ENCODE data around the gene SLC16A1. TPM values are rescaled to one million over a fixed set of nuclear protein-coding genes. Genes with fewer than 3 reads are reported as not detected.

The SLC16A1 gene
- polyA plus RNA-seq, 1 of the 3 experiments (the other 2 are of a cell fraction): 34.2 TPM

- TF ChIP-seq RXRA (IDR thresholded peaks at IDR 0.05; ENCODE audit: borderline replicate concordance, low read depth) (no peak; the same call in 1 of the 2 replicates), ELF1 (IDR thresholded peaks at IDR 0.05) (no peak), RCOR1 (IDR thresholded peaks at IDR 0.05; ENCODE audit: low read length) (no peak), RAD21 (IDR thresholded peaks at IDR 0.05; ENCODE audit: low read length) (peak; percentile 53), FOXM1 (IDR thresholded peaks at IDR 0.05; ENCODE audit: low read depth) (no peak), NFIC (IDR thresholded peaks at IDR 0.05; ENCODE audit: borderline replicate concordance) (no peak), POLR2AphosphoS5 (IDR thresholded peaks at IDR 0.05; ENCODE audit: low read depth, low read length) (peak; percentile 99), FOSL2 (IDR thresholded peaks at IDR 0.05; ENCODE audit: borderline replicate concordance, low read depth) (no peak), JUND (IDR thresholded peaks at IDR 0.05) (no peak), EP300 (IDR thresholded peaks at IDR 0.05; ENCODE audit: borderline replicate concordance in 1 of 2, low read depth in 1 of 2, low read length in 1 of 2) (no peak)
- TF ChIP-seq, protein P1, sequence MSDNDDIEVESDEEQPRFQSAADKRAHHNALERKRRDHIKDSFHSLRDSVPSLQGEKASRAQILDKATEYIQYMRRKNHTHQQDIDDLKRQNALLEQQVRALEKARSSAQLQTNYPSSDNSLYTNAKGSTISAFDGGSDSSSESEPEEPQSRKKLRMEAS (IDR thresholded peaks at IDR 0.05; ENCODE audit: low read depth): peak; percentile 79
- TF ChIP-seq, protein P2, sequence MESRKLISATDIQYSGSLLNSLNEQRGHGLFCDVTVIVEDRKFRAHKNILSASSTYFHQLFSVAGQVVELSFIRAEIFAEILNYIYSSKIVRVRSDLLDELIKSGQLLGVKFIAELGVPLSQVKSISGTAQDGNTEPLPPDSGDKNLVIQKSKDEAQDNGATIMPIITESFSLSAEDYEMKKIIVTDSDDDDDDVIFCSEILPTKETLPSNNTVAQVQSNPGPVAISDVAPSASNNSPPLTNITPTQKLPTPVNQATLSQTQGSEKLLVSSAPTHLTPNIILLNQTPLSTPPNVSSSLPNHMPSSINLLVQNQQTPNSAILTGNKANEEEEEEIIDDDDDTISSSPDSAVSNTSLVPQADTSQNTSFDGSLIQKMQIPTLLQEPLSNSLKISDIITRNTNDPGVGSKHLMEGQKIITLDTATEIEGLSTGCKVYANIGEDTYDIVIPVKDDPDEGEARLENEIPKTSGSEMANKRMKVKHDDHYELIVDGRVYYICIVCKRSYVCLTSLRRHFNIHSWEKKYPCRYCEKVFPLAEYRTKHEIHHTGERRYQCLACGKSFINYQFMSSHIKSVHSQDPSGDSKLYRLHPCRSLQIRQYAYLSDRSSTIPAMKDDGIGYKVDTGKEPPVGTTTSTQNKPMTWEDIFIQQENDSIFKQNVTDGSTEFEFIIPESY (IDR thresholded peaks at IDR 0.05; ENCODE audit: borderline replicate concordance, low read depth): no peak
- TF ChIP-seq, protein P3, sequence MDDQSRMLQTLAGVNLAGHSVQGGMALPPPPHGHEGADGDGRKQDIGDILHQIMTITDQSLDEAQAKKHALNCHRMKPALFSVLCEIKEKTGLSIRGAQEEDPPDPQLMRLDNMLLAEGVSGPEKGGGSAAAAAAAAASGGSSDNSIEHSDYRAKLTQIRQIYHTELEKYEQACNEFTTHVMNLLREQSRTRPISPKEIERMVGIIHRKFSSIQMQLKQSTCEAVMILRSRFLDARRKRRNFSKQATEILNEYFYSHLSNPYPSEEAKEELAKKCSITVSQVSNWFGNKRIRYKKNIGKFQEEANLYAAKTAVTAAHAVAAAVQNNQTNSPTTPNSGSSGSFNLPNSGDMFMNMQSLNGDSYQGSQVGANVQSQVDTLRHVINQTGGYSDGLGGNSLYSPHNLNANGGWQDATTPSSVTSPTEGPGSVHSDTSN (IDR thresholded peaks at IDR 0.05): peak; percentile 7
Observed at GRCh38 chr1:112955773-112956543, at the start of gene SLC16A1 (continued).

GRCh38 chr1:113003751-113004690, 48.0 kb upstream of the SLC16A1 start:
- 96% methylated on average over 18 of the region's 18 CpGs for WGBS (ENCODE audit: low lambda C conversion rate)
- no peaks in the 10 kb centered on the region for H4K20me1 ChIP-seq (ENCODE audit: insufficient read depth)
- no peaks in the 10 kb centered on the region for H3K9me2 ChIP-seq
- ChIA-PET POLR2A (no interaction called here), CTCF (interaction anchor here (0.6 to 1.2 kb wide), 3 partner anchors 48 to 975 kb away, joined by 3 read pairs; partner anchors contain the start of genes OLFML3 and SLC16A1)
- no peaks in the 10 kb centered on the region for H3K27me3 ChIP-seq (ENCODE audit: insufficient read depth)
- no peak overlapping the region for H3K4me2 ChIP-seq
- H3K9ac ChIP-seq: no peak overlapping the region
- TF ChIP-seq RAD21 (IDR thresholded peaks at IDR 0.05; ENCODE audit: low read length) (no peak), POLR2AphosphoS5 (IDR thresholded peaks at IDR 0.05; ENCODE audit: low read depth, low read length) (no peak), SMC3 (IDR thresholded peaks at IDR 0.05; ENCODE audit: low read depth, low read length) (no peak), RCOR1 (IDR thresholded peaks at IDR 0.05; ENCODE audit: low read length) (no peak), EZH2phosphoT487 (IDR thresholded peaks at IDR 0.05; ENCODE audit: borderline replicate concordance, low read depth) (no peak)
- H3K4me1 ChIP-seq (ENCODE audit: control insufficient read depth in 1 of 2, insufficient read depth in 2 of 2, low read depth in 1 of 2, low read length in 1 of 2): no peaks in the 10 kb centered on the region
- H3F3A ChIP-seq (replicated peaks; ENCODE audit: insufficient read depth): no peaks in the 10 kb centered on the region
- no peak overlapping the region for H3K27ac ChIP-seq (ENCODE audit: low read depth in 2 of 2, low read length in 1 of 2)
- H3K9me3 ChIP-seq: no peaks in the 10 kb centered on the region
- no peak overlapping the region for H3K4me3 ChIP-seq (ENCODE audit: low read depth in 2 of 2, low read length in 1 of 2)
- H3K79me2 ChIP-seq (ENCODE audit: insufficient read depth): no peaks in the 10 kb centered on the region
- DNase-seq: no peak
- H2AFZ ChIP-seq (ENCODE audit: low read depth): no peak overlapping the region
- H3K36me3 ChIP-seq (replicated peaks in 1 of 2; ENCODE audit: control insufficient read depth in 1 of 2, insufficient read depth in 2 of 2, low read length in 1 of 2): peaks cover 0 to 8% of the 10 kb centered on the region in 2 experiments
